Measurements from ENCODE around the gene TMEM14A. TPM values are rescaled to one million over a fixed set of nuclear protein-coding genes. Genes with fewer than 3 reads are reported as not detected.
"Not testable (repeated sequence)": the region's sequence is repeated elsewhere in the genome, so short reads cannot be mapped to it uniquely, and the experiment has no call there.

The TMEM14A gene
- total RNA-seq, 1 donor = 19.9 TPM

DNA sequence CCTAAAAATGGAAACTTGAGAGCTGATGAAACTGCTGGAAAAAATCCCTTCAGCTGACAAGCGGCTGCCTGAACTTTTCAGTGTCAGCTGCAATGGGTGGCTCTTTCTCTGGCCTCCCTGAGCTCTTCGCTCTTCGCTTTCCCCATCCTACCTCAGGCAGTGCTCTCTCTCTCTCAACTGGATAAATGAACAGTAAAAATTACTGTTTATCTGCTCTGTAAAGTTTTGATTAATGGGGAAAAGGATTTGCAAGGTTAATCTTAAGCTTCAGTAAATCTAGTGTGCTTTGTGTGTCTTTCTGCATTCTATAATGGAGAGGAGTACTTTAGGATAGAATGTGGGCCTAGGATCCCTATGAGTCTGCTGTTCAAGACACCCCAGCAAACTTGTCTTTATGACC is 35.1 kb downstream of the TMEM14A start:
- Histone ChIP-seq H3K9me3 (ENCODE audit: low read depth, low read length) (no peaks in the 10 kb centered on the region), H3K4me3 (ENCODE audit: insufficient read depth, low read length) (no peak overlapping the region), H3K4me2 (ENCODE audit: insufficient read depth, low read length) (no peak overlapping the region), H2AFZ (ENCODE audit: low read length) (no peak overlapping the region), H3K27me3 (ENCODE audit: insufficient read depth, low read length) (peaks cover 15% of the 10 kb centered on the region), H3K27ac (ENCODE audit: low read depth, low read length) (no peak overlapping the region), H3K4me1 (ENCODE audit: insufficient read depth, low read length) (no peaks in the 10 kb centered on the region), H3K79me2 (ENCODE audit: insufficient read depth, low read length) (no peaks in the 10 kb centered on the region), H4K20me1 (ENCODE audit: insufficient read depth, low read length) (no peaks in the 10 kb centered on the region), H3K36me3 (ENCODE audit: insufficient read depth, low read length) (no peaks in the 10 kb centered on the region)
- TF ChIP-seq, protein P1, sequence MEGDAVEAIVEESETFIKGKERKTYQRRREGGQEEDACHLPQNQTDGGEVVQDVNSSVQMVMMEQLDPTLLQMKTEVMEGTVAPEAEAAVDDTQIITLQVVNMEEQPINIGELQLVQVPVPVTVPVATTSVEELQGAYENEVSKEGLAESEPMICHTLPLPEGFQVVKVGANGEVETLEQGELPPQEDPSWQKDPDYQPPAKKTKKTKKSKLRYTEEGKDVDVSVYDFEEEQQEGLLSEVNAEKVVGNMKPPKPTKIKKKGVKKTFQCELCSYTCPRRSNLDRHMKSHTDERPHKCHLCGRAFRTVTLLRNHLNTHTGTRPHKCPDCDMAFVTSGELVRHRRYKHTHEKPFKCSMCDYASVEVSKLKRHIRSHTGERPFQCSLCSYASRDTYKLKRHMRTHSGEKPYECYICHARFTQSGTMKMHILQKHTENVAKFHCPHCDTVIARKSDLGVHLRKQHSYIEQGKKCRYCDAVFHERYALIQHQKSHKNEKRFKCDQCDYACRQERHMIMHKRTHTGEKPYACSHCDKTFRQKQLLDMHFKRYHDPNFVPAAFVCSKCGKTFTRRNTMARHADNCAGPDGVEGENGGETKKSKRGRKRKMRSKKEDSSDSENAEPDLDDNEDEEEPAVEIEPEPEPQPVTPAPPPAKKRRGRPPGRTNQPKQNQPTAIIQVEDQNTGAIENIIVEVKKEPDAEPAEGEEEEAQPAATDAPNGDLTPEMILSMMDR (IDR thresholded peaks at IDR 0.05; ENCODE audit: extremely low read depth, low read depth, low read length) = no peak
- no peak for DNase-seq (ENCODE audit: insufficient read length, low spot score, missing footprints)

GRCh38 chr6:52707963-52708680 is 37.2 kb downstream of the TMEM14A start:
- H4K20me1 ChIP-seq (ENCODE audit: insufficient read depth, low read length) = no peaks in the 10 kb centered on the region

GRCh38 chr6:52712136-52712535 is 41.2 kb downstream of the TMEM14A start:
- Histone ChIP-seq H3K36me3 (ENCODE audit: insufficient read depth, low read length) (no peaks in the 10 kb centered on the region), H3K4me3 (ENCODE audit: insufficient read depth, low read length) (no peak overlapping the region), H3K79me2 (ENCODE audit: insufficient read depth, low read length) (no peaks in the 10 kb centered on the region), H2AFZ (ENCODE audit: low read length) (peak overlapping the region; percentile 85), H3K4me2 (ENCODE audit: insufficient read depth, low read length) (no peak overlapping the region), H4K20me1 (ENCODE audit: insufficient read depth, low read length) (no peaks in the 10 kb centered on the region), H3K4me1 (ENCODE audit: insufficient read depth, low read length) (peaks cover 3% of the 10 kb centered on the region), H3K9me3 (ENCODE audit: low read depth, low read length) (no peaks in the 10 kb centered on the region), H3K27ac (ENCODE audit: low read depth, low read length) (no peak overlapping the region), H3K27me3 (ENCODE audit: insufficient read depth, low read length) (peaks cover 6% of the 10 kb centered on the region)
- TF ChIP-seq, protein P1 (IDR thresholded peaks at IDR 0.05; ENCODE audit: extremely low read depth, low read depth, low read length) = no peak
- DNase-seq (ENCODE audit: insufficient read length, low spot score, missing footprints) = no peak

More at GRCh38 chr6:52707963-52708680, 37.2 kb downstream of the TMEM14A start:
- Histone ChIP-seq H3K27ac (ENCODE audit: low read depth, low read length) (no peak overlapping the region), H3K36me3 (ENCODE audit: insufficient read depth, low read length) (no peaks in the 10 kb centered on the region), H3K79me2 (ENCODE audit: insufficient read depth, low read length) (no peaks in the 10 kb centered on the region), H3K4me3 (ENCODE audit: insufficient read depth, low read length) (no peak overlapping the region), H3K27me3 (ENCODE audit: insufficient read depth, low read length) (peaks cover 8% of the 10 kb centered on the region), H3K4me2 (ENCODE audit: insufficient read depth, low read length) (no peak overlapping the region), H2AFZ (ENCODE audit: low read length) (no peak overlapping the region), H3K4me1 (ENCODE audit: insufficient read depth, low read length) (peaks cover 3% of the 10 kb centered on the region), H3K9me3 (ENCODE audit: low read depth, low read length) (no peaks in the 10 kb centered on the region)
- TF ChIP-seq, protein P1 (IDR thresholded peaks at IDR 0.05; ENCODE audit: extremely low read depth, low read depth, low read length) = no peak
- DNase-seq (ENCODE audit: insufficient read length, low spot score, missing footprints) = no peak

DNA sequence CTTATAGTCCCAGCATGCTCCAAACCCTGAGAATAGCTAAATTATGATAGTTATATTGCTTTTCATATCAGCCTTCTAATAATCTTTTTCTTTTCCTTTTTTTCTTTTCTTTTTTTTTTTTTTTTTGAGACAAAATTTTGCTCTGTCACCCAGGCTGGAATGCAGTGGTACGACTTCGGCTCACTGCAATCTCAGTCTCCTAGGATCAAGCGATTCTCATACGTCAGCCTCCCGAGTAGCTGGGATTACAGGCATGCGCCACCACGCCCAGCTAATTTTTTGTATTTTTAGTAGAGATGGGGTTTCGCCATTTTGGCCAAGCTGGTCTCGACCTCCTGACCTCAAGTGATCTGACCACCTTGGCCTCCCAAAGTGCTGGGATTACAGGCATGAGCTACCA is 43.8 kb downstream of the TMEM14A start:
- H3K27ac ChIP-seq (ENCODE audit: low read depth, low read length); H2AFZ ChIP-seq (ENCODE audit: low read length); DNase-seq (ENCODE audit: insufficient read length, low spot score, missing footprints); H3K4me3 ChIP-seq (ENCODE audit: insufficient read depth, low read length); H3K4me2 ChIP-seq (ENCODE audit: insufficient read depth, low read length); H3K79me2 ChIP-seq (ENCODE audit: insufficient read depth, low read length); H3K27me3 ChIP-seq (ENCODE audit: insufficient read depth, low read length); H4K20me1 ChIP-seq (ENCODE audit: insufficient read depth, low read length); H3K9me3 ChIP-seq (ENCODE audit: low read depth, low read length); H3K4me1 ChIP-seq (ENCODE audit: insufficient read depth, low read length); H3K36me3 ChIP-seq (ENCODE audit: insufficient read depth, low read length): not testable (repeated sequence)
